NCI-H1436 treated with DMSO at 0.1 percent for 48 hours (cell line): ENCODE data around the gene BTK.
"Not testable (repeated sequence)": the region's sequence is repeated elsewhere in the genome, so short reads cannot be mapped to it uniquely, and the experiment has no call there.

Experiments used
- DNase-seq: peaks from one replicate; lab custom pipeline; 2025; lab: John Stamatoyannopoulos, UW

Gene BTK

GRCh38 chrX:101337776-101338271, 48.2 kb downstream of the BTK start:
- no peak for DNase-seq

GRCh38 chrX:101334310-101334709, 51.7 kb downstream of the BTK start:
- not testable (repeated sequence) for DNase-seq

GRCh38 chrX:101326600-101326999, 59.4 kb downstream of the BTK start:
- not testable (repeated sequence) for DNase-seq

- DNase-seq: no peak
Observed at GRCh38 chrX:101303790-101304189, 82.2 kb downstream of the BTK start.
